PFSK-1 (cell line): ENCODE measurements around the gene PPA2.

ENCODE experiments used
- FOXP2 ChIP-seq: optimal IDR thresholded peaks from 2 replicates; pipeline ENCODE3; 2011; ENCODE audit warnings: borderline replicate concordance, control low read depth, inconsistent platforms; ENCODE audit not compliant: insufficient read depth; ENCODE audit errors: extremely low read length, extremely low read depth
- POLR2AphosphoS5 ChIP-seq: IDR thresholded peaks from 2 replicates; pipeline ENCODE4 v1.6.1; 2012; ENCODE audit warnings: low read depth, mild to moderate bottlenecking, control low read depth, low read length, moderate library complexity
- SIN3A ChIP-seq: IDR thresholded peaks from 2 replicates; pipeline ENCODE4 v1.6.1; 2012; ENCODE audit warnings: mild to moderate bottlenecking, low read length, moderate library complexity, borderline replicate concordance; ENCODE audit not compliant: insufficient read depth
- TAF1 ChIP-seq: IDR thresholded peaks from 2 replicates; pipeline ENCODE4 v1.6.1; 2012; ENCODE audit warnings: low read length, control low read depth, borderline replicate concordance; ENCODE audit not compliant: insufficient read depth
- TF ChIP-seq, protein P1 (sequence below), 2 experiments: IDR thresholded peaks; 2 replicates each; pipeline versions ENCODE4 v1.6.1 to v1.8.0; 2011 to 2012; ENCODE audit warnings: low read depth in 2 of 2, low read length in 2 of 2, control low read depth in 1 of 2, inconsistent platforms in 1 of 2, mild to moderate bottlenecking in 1 of 2, moderate library complexity in 1 of 2; ENCODE audit not compliant: insufficient read depth in 1 of 2

PPA2 gene

DNA sequence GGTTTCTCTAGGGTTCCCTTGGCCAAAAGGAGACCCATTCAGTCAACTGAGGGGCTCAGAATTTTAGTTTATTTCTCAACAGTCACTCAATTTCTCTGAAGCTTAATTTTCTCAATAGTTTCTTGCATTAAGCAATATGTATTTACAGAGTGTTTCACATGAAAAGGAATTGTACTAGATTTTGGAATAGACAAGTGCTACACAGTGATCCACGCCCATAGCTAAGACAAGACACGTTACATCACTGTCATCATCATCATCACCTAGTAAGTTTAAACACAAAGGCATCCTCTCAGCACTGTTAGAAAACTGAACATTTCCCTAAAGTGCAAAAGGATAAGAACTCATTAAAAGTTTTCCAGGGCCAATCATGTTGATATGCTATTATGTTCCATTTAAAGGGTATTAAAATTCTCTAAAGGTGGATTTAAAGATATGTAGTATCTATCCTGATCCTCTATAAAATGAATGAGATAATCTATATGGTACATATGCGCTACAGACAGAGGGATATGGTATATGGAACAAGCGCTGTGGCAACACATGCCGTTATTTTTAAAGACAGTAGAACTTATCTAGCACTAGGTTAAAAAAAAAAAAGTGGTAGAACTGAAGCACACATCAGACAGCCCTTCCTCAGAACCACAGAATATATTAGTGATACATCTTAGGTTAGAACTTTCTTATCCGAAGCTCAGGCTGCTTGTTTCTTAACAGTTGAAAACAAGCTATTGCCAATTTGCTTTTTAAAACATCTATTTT, 12.1 kb downstream of the PPA2 start:
- TF ChIP-seq POLR2AphosphoS5 (no peak), FOXP2 (no peak), TAF1 (no peak), SIN3A (no peak)
- TF ChIP-seq, protein P1, sequence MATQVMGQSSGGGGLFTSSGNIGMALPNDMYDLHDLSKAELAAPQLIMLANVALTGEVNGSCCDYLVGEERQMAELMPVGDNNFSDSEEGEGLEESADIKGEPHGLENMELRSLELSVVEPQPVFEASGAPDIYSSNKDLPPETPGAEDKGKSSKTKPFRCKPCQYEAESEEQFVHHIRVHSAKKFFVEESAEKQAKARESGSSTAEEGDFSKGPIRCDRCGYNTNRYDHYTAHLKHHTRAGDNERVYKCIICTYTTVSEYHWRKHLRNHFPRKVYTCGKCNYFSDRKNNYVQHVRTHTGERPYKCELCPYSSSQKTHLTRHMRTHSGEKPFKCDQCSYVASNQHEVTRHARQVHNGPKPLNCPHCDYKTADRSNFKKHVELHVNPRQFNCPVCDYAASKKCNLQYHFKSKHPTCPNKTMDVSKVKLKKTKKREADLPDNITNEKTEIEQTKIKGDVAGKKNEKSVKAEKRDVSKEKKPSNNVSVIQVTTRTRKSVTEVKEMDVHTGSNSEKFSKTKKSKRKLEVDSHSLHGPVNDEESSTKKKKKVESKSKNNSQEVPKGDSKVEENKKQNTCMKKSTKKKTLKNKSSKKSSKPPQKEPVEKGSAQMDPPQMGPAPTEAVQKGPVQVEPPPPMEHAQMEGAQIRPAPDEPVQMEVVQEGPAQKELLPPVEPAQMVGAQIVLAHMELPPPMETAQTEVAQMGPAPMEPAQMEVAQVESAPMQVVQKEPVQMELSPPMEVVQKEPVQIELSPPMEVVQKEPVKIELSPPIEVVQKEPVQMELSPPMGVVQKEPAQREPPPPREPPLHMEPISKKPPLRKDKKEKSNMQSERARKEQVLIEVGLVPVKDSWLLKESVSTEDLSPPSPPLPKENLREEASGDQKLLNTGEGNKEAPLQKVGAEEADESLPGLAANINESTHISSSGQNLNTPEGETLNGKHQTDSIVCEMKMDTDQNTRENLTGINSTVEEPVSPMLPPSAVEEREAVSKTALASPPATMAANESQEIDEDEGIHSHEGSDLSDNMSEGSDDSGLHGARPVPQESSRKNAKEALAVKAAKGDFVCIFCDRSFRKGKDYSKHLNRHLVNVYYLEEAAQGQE (IDR thresholded peaks at IDR 0.05; ENCODE audit: insufficient read depth in 1 of 2, low read depth in 2 of 2, low read length in 2 of 2): no peak

DNA sequence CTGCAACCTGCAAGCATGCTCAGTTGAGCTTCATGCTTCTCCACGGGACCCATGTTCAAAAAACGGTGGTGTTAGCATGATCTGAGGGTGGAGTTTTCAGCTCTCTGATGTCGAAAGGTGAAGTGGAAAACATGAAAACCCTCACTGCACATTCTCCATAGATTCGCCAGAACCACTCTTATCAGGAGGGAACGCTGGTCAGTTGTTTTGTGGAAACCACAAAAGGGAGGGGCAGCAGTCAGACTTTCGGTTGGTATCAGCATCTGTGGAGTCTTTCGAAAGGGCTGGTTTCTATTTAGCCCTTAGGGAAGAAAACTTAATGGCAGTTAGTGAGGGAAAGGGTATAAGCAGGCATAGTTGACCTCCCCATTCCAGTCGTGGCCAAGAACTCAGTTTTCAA, 12.6 kb downstream of the PPA2 start:
- no peak for TF ChIP-seq POLR2AphosphoS5
- no peak for TF ChIP-seq TAF1
- TF ChIP-seq, protein P1 (IDR thresholded peaks at IDR 0.05; ENCODE audit: insufficient read depth in 1 of 2, low read depth in 2 of 2, low read length in 2 of 2): no peak
- no peak for TF ChIP-seq FOXP2
- no peak for TF ChIP-seq SIN3A

- TF ChIP-seq FOXP2: no peak
- no peak for TF ChIP-seq SIN3A
- TF ChIP-seq POLR2AphosphoS5: no peak
- TF ChIP-seq, protein P1 (IDR thresholded peaks at IDR 0.05; ENCODE audit: insufficient read depth in 1 of 2, low read depth in 2 of 2, low read length in 2 of 2): no peak
- TF ChIP-seq TAF1: no peak
Observed at GRCh38 chr4:105460306-105460705, 13.6 kb downstream of the PPA2 start.

DNA sequence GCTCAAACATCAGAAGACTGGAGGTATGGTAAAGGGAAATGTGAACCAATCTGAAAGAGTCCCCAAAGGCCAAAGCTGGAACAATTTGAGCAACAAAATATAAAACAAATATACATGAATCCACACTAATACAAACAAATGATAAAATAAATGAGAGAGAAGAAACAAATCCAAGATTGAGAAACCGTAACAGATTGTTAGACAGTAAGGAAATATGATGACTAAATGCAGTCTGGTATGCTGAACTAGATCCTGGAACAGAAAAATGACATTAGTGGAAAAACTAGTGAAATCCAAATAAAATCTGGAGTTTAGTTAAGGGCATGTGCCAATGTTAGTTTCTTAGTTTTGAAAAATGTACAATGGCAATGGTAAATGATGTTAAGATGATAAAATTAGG, 15.9 kb downstream of the PPA2 start:
- TF ChIP-seq POLR2AphosphoS5 (no peak), TAF1 (no peak), SIN3A (no peak), FOXP2 (no peak)
- TF ChIP-seq, protein P1 (IDR thresholded peaks at IDR 0.05; ENCODE audit: insufficient read depth in 1 of 2, low read depth in 2 of 2, low read length in 2 of 2): no peak
